ENCODE data around the gene ATP1A1.

Gene ATP1A1

DNA sequence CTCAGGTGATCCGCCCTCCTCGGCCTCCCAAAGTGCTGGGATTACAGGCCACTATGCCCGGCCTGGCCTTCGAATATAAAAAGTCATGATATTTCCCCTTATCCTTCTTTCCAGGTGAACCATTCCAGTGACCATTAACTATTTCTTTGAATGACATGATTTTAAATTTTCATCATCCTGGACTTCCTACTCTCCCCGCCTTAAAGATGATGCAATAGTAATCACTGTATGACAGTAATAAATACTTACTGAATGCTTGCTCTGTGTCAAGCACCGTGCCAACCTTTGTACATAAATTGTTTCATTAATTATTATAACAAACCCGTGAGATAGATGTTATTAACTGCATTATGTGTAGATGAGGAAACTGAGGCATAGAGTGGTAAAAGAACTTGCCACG is 19.9 kb upstream of the ATP1A1 start:
- H3K4me3 ChIP-seq (ENCODE audit: low read length) = no peak overlapping the region
- no peak for TF ChIP-seq ZNF274 (IDR thresholded peaks at IDR 0.05; ENCODE audit: low read depth, low read length)

DNA sequence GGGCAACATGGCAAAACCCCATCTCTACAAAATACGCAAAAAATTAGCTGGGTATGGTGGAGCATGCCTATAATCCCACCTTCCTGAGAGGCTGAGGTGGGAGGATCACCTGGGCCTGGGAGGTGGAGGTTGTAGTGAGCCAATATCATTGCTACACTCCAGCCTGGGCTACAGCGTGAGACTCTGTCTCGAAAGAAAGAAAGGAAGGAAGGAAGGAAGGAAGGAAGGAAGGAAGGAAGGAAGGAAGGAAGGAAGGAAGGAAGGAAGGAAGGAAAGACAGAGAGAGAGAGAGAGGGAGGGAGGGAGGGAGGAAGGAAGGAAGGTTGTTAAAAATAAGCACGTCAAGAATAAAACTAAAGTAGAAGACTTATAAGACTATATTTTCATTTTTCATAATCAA is 17.0 kb upstream of the ATP1A1 start:
- TF ChIP-seq ZNF274 (IDR thresholded peaks at IDR 0.05; ENCODE audit: low read depth, low read length) = no peak
- H3K4me3 ChIP-seq (ENCODE audit: low read length) = no peak overlapping the region

DNA sequence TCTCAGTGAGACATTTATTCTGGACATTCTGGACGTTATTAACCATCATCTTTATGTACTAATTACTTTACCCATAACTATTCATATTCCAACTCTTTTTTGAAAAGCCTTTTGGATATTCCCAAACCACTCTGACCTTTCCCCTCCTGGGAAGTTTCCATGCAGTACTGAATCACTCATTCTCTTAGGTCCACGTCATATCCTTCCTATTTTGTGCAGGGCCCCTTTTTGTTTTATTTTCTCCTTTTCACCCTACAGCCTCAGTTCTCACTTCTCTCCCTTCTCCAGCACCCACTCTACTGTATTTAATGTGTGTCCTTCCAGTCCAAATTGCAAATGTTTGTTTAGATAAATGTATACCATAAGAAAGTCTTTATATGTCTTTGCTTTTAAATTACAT is 16.4 kb upstream of the ATP1A1 start:
- no peak overlapping the region for H3K4me3 ChIP-seq (ENCODE audit: low read length)
- TF ChIP-seq ZNF274 (IDR thresholded peaks at IDR 0.05; ENCODE audit: low read depth, low read length) = no peak

DNA sequence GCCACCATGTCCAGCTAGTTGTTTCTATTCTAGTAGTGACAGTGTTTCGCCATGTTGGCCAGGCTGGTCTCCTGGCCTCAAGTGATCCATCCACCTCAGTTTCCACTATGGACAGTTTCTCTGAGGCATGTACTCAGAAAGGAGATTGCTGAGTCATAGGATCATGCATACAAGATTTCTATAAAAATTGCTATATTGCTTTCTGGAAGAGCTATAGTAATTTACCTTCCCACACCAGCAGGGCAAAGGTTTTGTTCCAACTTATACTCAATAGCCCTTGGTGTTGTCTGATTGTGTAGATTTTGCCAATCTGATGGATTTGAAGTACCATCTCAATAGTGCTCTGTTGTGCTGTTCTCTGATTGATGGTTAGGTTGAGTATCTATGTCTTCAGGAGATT is 15.6 kb upstream of the ATP1A1 start:
- no peak overlapping the region for H3K4me3 ChIP-seq (ENCODE audit: low read length)
- TF ChIP-seq ZNF274 (IDR thresholded peaks at IDR 0.05; ENCODE audit: low read depth, low read length) = no peak

DNA sequence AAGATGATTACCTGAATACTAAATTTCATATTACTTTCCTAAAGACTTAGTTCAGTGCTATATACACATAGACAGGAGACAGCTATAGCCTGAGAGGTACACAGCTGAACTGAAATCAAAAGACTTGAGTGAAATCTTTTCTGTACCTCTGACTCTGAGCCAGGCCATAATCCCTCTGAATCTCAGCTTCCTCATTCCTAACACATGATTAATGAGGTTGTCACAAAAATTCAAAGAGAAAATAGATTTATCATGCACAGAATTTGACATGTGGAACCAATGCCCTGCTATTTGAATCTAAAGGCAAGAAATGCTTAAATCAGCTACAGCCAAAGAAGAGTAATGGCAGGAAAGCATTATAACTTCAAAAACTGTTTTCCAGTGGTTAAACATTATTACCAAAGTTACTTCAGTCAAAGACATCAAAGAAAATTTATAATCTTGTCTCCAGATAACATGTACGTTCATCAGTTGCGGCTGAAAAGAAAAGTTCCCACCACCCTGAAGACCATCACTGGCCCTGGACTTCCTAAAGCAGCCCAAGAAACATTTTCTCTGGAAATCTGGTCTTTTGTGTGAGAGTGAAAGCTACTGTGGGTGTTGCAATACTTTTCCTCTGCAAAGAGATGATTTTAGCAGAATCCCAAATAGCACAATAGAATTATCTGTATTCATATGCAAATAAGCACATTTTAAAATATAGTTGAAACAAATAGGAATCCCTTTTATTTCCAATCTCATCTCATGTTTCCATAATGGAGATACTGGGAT is 13.8 kb upstream of the ATP1A1 start:
- H3K4me3 ChIP-seq (ENCODE audit: low read length) = no peak overlapping the region
- TF ChIP-seq ZNF274 (IDR thresholded peaks at IDR 0.05; ENCODE audit: low read depth, low read length) = no peak

DNA sequence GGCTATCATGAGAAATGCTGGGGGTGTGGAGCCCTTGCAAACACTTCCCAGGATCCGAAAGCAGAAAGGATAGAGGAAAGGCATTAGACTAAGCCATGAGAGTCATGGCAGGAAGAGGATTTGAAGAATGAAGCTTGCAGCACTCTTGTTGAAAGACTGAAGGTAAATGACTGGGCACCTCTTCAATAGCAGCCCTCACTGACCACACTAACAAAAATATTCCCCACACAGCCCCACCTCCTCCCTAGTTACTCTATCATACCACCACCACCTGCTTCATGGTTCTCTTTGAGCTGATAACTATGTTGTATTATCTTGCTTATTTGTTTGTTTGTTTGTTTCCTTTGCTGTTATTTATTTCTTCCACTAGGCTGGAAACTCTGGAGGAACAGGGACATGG is 13.2 kb upstream of the ATP1A1 start:
- TF ChIP-seq ZNF274 (IDR thresholded peaks at IDR 0.05; ENCODE audit: low read depth, low read length) = no peak
- no peak overlapping the region for H3K4me3 ChIP-seq (ENCODE audit: low read length)

DNA sequence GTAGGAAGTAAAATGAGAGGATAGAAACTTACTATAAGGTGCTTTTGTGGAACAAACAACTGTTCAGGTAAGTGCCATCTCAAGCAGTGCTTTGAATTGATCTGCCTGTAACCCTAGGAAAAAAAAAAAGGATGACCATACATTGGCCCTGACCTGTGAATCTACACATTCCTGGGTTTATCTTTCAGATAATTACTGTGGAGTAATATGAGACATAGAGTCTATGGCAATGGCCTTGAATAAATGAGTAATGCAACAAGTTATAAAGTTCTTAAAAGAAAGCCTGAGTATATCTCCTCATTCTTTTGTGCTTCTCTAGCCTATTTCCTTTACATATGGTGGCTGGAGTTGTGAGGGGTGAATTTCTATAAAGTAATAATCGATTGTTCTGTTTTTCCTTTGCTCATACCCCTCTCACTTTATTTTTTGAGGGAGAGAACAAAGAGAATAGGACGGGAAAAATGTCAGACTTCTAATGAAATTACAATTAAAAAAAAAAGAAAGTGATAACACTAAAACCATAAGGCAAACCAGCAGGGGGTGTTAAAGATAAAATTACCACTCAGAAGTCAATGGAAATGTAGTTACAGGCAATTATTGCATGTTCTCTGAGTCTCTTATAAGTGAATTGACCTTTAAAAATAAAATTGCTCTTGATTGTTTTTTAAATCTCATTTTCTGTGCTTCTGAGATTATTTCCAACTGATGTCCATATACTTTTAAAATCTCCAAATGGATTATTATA is 12.4 kb upstream of the ATP1A1 start:
- TF ChIP-seq ZNF274 (IDR thresholded peaks at IDR 0.05; ENCODE audit: low read depth, low read length) = no peak
- no peak overlapping the region for H3K4me3 ChIP-seq (ENCODE audit: low read length)

DNA sequence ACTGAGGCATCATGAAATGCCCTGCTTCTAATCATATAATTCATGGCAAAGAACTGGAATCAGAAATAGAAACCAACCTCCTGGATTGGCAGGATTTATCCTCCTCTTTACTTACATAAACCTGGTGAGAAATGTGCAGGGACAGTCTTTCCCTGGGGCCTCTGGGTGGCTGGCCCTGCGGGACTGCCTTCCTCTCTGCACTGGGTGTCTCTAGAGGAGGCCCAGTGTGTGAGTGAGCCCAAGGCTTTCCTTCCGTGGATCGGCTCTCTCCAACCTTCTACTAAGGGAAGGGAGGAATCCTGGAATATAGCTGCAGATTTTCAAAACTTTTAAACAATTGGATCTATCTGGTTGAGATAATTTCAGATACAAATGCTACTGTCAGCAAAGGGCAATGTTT is 11.4 kb upstream of the ATP1A1 start:
- no peak for TF ChIP-seq ZNF274 (IDR thresholded peaks at IDR 0.05; ENCODE audit: low read depth, low read length)
- H3K4me3 ChIP-seq (ENCODE audit: low read length) = no peak overlapping the region

DNA sequence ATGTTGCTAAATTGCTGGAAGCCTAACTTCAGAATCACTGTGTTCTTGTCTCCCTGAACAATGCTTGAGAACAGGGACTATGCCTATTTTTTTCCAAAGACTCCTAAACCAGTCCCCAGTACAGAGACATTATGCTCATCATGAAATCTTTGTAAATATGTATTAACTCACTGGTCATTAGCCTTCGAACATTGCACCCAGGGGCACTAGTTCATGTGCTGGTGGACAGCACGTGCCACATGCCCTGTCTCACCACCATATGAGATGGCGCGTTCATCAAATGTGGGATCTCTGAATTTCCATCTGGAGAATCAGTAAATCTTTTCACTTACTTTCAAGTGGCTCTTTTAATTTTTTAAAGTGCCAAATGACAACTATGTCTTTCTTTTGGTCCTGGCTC is 11.0 kb upstream of the ATP1A1 start:
- no peak overlapping the region for H3K4me3 ChIP-seq (ENCODE audit: low read length)
- TF ChIP-seq ZNF274 (IDR thresholded peaks at IDR 0.05; ENCODE audit: low read depth, low read length) = no peak

DNA sequence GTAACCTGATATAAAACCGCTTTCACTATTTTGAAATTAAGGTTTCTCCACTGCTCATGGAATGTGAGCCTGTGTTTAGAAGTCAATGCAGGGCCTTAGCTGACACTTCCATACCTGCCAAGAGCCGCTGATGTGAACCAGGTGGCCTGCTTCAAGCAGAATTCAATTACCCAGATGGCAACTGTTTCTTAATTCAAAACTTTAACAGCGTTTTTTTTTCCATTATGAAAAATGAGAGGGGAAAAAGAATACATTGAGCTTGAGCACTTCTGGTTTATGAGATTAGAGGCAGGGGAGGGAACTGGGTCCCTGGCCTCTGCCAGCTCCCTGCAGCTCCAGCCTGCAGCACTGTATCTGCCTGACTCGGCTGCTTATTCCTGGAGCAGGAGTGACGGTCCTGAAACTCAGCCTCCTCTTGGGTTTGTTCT is 7.7 kb upstream of the ATP1A1 start:
- no peak overlapping the region for H3K4me3 ChIP-seq (ENCODE audit: low read length)

DNA sequence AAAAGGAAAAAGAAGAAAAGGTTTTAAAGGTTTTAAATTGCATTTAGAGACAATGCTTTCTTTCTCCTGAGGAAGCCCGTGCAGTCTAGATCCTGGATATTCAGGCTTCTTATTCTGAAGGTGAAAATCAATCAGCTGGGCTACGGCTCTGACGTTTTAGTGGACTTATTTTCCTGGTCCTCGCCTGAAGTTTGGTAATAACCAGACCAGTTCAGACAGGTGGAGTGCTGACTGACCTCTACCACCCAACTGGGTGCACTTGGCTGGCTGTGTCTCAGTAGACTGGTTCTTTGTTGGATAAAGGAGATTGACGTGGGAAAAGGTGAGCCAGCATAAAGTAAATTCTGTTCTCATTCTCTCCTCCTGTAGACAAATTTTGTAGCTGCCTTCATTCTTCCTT is 7.2 kb upstream of the ATP1A1 start:
- no peak overlapping the region for H3K4me3 ChIP-seq (ENCODE audit: low read length)
- TF ChIP-seq ZNF274 (IDR thresholded peaks at IDR 0.05; ENCODE audit: low read depth, low read length) = no peak

More for the DNA sequence above, 7.7 kb upstream of the ATP1A1 start:
- no peak for TF ChIP-seq ZNF274 (IDR thresholded peaks at IDR 0.05; ENCODE audit: low read depth, low read length)

DNA sequence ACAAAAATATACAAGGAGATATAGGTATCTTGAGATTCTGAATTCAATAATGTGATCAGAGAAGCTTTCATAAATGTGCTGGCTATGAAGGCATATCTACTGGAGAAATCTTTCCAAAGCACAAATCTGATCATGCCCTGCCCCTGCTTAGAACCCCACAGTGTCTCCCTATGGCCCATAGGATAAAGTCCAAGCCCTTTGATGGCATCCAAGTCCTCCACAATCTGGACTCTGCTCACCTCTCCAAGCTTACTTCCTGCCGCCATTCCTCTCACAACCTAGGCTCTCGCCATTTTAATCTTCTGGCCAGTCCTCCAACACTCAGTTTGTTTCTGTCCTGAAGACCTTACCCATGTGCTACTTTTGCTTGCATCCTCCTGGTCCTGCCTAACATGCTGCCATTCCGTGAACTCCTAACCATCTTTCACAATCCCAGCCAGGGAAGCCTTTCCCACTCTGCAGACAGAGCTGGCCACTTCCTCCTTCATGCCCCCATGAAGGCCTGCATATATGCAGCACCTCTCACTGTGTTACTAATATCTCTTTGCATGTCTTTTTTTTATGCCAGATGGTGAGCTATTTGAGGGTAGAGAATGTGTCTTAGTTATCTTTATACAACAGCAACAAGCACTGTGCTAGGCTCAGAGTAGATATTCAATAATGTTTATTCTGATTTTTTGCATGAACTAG is 5.6 kb upstream of the ATP1A1 start:
- H3K4me3 ChIP-seq (ENCODE audit: low read length) = no peak overlapping the region
- no peak for TF ChIP-seq ZNF274 (IDR thresholded peaks at IDR 0.05; ENCODE audit: low read depth, low read length)

DNA sequence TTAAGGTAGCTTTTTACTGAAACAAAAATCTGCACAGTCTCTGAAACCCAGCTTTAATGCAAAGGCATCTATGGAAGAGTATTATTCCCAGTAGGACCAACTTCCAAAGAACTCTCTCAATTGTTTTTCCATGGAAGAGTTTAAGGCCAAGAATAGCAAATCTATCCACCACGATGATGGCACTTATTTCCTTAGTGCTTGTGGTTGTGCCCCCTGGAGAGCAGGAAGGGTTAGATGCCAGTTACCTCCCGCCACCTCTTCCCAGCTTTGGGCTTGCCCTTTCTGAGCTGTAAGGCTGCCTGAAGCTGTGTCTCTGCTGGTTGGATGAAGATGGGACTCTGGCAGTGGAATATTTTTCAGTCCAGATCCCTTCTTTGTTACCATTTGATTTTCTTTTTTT is 4.8 kb upstream of the ATP1A1 start:
- TF ChIP-seq ZNF274 (IDR thresholded peaks at IDR 0.05; ENCODE audit: low read depth, low read length) = no peak
- H3K4me3 ChIP-seq (ENCODE audit: low read length) = no peak overlapping the region

DNA sequence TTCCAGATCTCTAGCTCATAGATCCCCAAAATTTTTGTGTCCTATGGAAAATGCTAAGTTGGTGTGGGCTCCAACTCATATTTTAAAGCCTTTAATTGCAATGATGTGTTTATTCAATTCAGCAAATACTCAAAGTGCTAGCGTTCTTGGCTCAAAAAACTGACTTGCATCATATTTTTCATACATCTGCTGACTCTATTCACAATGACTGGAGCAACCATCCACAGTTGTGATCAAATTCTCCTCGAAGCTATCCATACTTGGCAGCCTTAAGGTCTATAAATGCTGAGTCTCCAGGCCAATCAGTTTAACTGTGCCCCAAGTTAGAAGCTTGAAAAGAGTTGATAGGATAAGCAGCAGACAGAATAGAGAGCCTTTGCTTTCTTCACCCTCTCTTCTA is 2.9 kb upstream of the ATP1A1 start:
- H3K4me3 ChIP-seq (ENCODE audit: low read length) = no peak overlapping the region
- no peak for TF ChIP-seq ZNF274 (IDR thresholded peaks at IDR 0.05; ENCODE audit: low read depth, low read length)

DNA sequence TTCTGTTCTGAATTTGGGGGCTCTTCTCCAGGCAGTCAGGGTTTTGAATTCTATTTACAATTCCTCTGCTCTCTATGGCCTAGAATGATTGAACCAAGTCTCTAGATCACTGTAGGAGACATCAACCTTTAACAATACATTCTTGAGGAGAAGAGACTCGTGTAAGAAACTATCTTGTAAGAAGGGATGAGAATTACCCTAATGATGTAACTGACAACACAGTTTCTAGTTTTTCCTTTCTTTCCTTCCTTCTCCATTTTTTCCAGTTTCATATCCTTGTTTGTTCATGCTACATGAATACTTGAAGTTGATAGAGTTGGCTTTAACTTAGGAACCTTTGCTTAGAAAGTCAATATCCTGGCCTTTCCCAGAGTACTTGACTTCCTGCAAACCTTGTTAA is 1.3 kb upstream of the ATP1A1 start:
- no peak overlapping the region for H3K4me3 ChIP-seq (ENCODE audit: low read length)
- TF ChIP-seq ZNF274 (IDR thresholded peaks at IDR 0.05; ENCODE audit: low read depth, low read length) = no peak
